HG03025 (cell line): ENCODE measurements around the gene SHANK1.

Experiments
- ATAC-seq: cut with Tn5 transposase; IDR thresholded peaks from one replicate; pipeline ENCODE4 v1.9.1; 2021; ENCODE audit warnings: mild to moderate bottlenecking, moderate library complexity; ENCODE audit not compliant: unreplicated experiment, low FRiP score

Gene SHANK1

GRCh38 chr19:50662651-50663481 is 56.7 kb downstream of the SHANK1 start:
- ATAC-seq: no peak

GRCh38 chr19:50661766-50662650 is 57.6 kb downstream of the SHANK1 start:
- ATAC-seq: no peak

GRCh38 chr19:50661023-50661422 is 58.6 kb downstream of the SHANK1 start:
- ATAC-seq: no peak

GRCh38 chr19:50660088-50660366 is 59.6 kb downstream of the SHANK1 start:
- ATAC-seq: no peak

GRCh38 chr19:50659318-50660087 is 60.1 kb downstream of the SHANK1 start:
- no peak for ATAC-seq

GRCh38 chr19:50658441-50659317 is 60.9 kb downstream of the SHANK1 start:
- no peak for ATAC-seq

- ATAC-seq: no peak
Observed at GRCh38 chr19:50657712-50658440, 61.7 kb downstream of the SHANK1 start.

GRCh38 chr19:50657222-50657669 is 62.4 kb downstream of the SHANK1 start:
- ATAC-seq: no peak

GRCh38 chr19:50654882-50655281 is 64.7 kb downstream of the SHANK1 start:
- no peak for ATAC-seq

- ATAC-seq: no peak
Observed at GRCh38 chr19:50652722-50653121, 66.9 kb downstream of the SHANK1 start.

GRCh38 chr19:50651174-50651573 is 68.4 kb downstream of the SHANK1 start:
- ATAC-seq: no peak

GRCh38 chr19:50649433-50650391 is 69.9 kb downstream of the SHANK1 start, which contains the start of gene C19orf81:
C19orf81 (plus strand) TSS chr19:50649445; CDS start chr19:50649445, 0 bp downstream.
- no peak for ATAC-seq

GRCh38 chr19:50648659-50649058 is 70.9 kb downstream of the SHANK1 start:
- no peak for ATAC-seq

- ATAC-seq: no peak
Observed at GRCh38 chr19:50647879-50648615, 71.6 kb downstream of the SHANK1 start.

- ATAC-seq: no peak
Observed at GRCh38 chr19:50646074-50646807, 73.4 kb downstream of the SHANK1 start.

GRCh38 chr19:50645107-50645506 is 74.5 kb downstream of the SHANK1 start:
- ATAC-seq: no peak
